Right atrium auricular region (tissue), 2 donors: Measurements from ENCODE around the gene RIPOR3. TPM values are rescaled to one million over a fixed set of nuclear protein-coding genes. Genes with fewer than 3 reads are reported as not detected.
A peak's percentile ranks its signal among the peaks of the same experiment; 100 is the strongest.

ENCODE experiments used
- DNase-seq: peaks from one replicate; pipeline ENCODE4 v3.0.0-alpha.2; 2019; ENCODE audit warnings: low spot score
- H3K27ac ChIP-seq, 2 donors: fragments of 200-600 bp; sonication (generic); 1 replicate in 1 of 2; 2 replicates in 1 of 2; pipeline ENCODE4 v1.5.1; 2016 to 2019
- H3K27me3 ChIP-seq, 2 donors: fragments of 200-600 bp; sonication (generic); one replicate each; pipeline versions ENCODE4 v1.5.1 to v1.6.0; 2017 to 2019
- H3K36me3 ChIP-seq: fragments of 200-600 bp; sonication (generic); one replicate; pipeline ENCODE4 v1.5.1; 2016
- H3K4me1 ChIP-seq, 2 donors: fragments of 200-600 bp; sonication (generic); one replicate each; pipeline versions ENCODE4 v1.5.1 to v1.6.0; 2017 to 2019
- H3K4me3 ChIP-seq, 2 donors: fragments of 200-600 bp; sonication (generic); 1 replicate in 1 of 2; 2 replicates in 1 of 2; pipeline ENCODE4 v1.5.1; 2017 to 2019; ENCODE audit warnings: mild to moderate bottlenecking in 1 of 2, moderate library complexity in 1 of 2
- H3K9me3 ChIP-seq, 2 donors: fragments of 200-600 bp; sonication (generic); one replicate each; pipeline ENCODE4 v1.5.1; 2019
- total RNA-seq, 2 donors: library from RNA; depleted of rRNA; stranded (reverse); fragments of >200 nt; gene quantifications; one replicate each; pipeline ENCODE4 v1.1.0, GENCODE V29; 2016
- TF ChIP-seq, protein P1 (sequence below), 2 donors: fragments of 200-600 bp; sonication (generic); IDR thresholded peaks; one replicate each; pipeline ENCODE4 v1.5.1; 2019; ENCODE audit warnings: antibody characterized with exemption in 2 of 2

RIPOR3 gene
- total RNA-seq, 2 donors from 2014 or later, result 2.9 to 4.7 TPM

DNA sequence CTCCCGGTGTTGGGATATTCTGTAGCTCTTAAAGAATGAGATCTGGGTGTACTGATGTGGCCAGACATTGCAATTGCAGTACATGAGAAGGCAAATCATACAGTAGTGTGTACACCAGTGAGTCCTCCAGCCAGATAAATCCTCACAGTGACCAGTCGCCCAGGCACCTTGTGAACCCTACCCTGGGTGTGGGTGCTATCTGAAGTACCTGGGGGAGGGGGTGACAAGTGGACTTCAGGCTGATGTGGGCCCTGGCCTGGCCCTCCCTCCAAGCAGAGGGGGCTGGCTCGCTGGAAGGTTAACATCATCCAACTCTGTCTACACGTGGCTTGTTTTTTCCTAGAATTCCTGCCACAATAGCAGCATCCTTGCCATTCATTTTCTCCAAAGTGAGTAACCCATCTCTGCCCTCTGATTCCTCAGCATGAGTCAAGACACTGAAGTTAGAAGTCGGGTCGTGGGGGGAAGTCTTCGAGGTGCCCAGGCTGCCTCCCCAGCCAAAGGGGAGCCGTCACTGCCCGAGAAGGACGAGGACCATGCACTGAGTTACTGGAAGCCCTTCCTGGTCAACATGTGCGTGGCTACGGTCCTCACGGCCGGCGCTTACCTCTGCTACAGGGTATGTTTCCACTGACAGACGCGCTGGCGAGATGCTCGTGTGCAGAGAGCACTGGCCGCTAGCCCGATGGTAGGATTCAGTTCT is 110.3 kb downstream of the RIPOR3 start:
- TF ChIP-seq, protein P1, sequence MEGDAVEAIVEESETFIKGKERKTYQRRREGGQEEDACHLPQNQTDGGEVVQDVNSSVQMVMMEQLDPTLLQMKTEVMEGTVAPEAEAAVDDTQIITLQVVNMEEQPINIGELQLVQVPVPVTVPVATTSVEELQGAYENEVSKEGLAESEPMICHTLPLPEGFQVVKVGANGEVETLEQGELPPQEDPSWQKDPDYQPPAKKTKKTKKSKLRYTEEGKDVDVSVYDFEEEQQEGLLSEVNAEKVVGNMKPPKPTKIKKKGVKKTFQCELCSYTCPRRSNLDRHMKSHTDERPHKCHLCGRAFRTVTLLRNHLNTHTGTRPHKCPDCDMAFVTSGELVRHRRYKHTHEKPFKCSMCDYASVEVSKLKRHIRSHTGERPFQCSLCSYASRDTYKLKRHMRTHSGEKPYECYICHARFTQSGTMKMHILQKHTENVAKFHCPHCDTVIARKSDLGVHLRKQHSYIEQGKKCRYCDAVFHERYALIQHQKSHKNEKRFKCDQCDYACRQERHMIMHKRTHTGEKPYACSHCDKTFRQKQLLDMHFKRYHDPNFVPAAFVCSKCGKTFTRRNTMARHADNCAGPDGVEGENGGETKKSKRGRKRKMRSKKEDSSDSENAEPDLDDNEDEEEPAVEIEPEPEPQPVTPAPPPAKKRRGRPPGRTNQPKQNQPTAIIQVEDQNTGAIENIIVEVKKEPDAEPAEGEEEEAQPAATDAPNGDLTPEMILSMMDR (IDR thresholded peaks at IDR 0.05), result no peak
- Histone ChIP-seq H3K4me3 (no peak overlapping the region), H3K27ac (no peak overlapping the region), H3K9me3 (no peaks in the 10 kb centered on the region), H3K4me1 (peaks cover 0 to 16% of the 10 kb centered on the region in 2 donors), H3K36me3 (peaks cover 86% of the 10 kb centered on the region), H3K27me3 (no peaks in the 10 kb centered on the region)
- no peak for DNase-seq

DNA sequence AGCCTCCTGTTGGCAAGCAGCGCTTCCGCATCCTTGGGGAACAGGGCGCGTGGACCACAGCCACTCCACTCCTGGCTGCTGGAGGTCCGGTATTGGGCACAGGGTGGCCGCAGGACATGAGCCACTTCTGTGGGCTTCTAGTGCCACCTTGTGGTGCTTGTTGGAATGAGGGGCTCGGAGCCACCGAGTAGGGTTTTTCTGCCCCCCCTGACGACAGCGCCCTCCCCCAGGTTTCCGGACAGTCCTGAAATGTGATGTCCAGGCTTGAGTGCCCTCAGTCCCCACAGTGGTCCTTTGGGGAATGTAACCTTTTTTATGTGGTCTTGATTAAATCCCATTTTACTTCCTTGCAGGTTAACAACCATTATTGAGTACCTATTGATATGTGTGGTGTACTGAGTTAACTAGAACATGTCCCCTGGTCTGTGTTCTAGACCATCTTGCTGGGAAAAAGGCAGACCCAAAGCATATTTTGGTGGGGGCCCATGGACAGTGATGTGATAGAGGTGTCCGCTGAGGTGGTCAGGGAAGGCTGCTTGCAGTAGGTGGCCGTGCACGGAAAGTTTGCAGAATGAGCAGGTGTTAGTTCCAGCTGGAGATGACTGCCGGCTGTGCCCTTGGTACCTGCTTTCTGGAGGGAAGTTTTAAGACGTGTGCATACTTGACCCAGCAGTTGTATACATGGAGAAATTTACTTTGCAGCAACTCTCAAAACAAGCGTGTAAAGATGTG is 111.2 kb downstream of the RIPOR3 start:
- Histone ChIP-seq H3K9me3 (no peaks in the 10 kb centered on the region), H3K36me3 (peaks cover 82% of the 10 kb centered on the region), H3K4me1 (peaks cover 0 to 24% of the 10 kb centered on the region in 2 donors), H3K4me3 (no peak overlapping the region), H3K27ac (no peak overlapping the region), H3K27me3 (no peaks in the 10 kb centered on the region)
- peak; percentile 74 for DNase-seq
- TF ChIP-seq, protein P1 (IDR thresholded peaks at IDR 0.05), result peak; percentile 61 to 89

DNA sequence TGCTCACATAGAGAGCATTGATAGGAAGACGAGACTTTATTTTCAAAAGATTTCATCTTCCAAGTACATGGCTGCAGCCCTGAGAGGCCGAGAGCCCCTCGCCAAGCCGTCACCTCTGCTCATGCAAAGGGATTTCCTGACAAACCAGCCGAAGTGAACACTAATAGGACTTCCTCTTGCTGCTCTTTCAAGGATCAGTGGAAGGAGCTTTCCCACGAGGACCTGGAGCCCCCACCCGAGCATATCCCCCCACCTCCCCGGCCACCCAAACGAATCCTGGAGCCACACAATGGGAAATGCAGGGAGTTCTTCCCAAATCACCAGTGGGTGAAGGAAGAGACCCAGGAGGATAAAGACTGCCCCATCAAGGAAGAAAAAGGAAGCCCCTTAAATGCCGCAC is 111.8 kb downstream of the RIPOR3 start:
- H3K36me3 ChIP-seq, result peaks cover 82% of the 10 kb centered on the region
- H3K4me3 ChIP-seq, result no peak overlapping the region
- no peak overlapping the region for H3K27ac ChIP-seq

DNA sequence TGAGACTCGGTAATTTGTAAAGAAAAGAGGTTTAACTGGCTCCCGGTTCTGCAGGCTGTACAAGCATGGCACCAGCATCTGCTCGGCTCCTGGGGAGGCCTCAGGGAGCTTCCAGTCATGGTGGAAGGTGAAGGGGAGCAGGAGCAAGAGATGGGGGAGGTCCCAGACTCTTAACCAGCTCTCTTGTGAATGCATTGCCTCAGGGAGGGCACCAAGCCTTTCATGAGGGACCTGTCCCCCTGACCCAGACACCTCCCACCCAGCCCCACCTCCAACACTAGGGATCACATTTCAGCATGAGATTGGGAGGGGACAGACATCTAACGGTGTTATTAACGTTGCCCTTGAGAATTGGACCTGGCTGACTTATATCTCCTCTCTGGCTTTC is 112.6 kb downstream of the RIPOR3 start:
- DNase-seq, result no peak
- Histone ChIP-seq H3K36me3 (peaks cover 82% of the 10 kb centered on the region), H3K4me3 (no peak overlapping the region), H3K4me1 (peaks cover 0 to 31% of the 10 kb centered on the region in 2 donors), H3K27me3 (no peaks in the 10 kb centered on the region), H3K9me3 (no peaks in the 10 kb centered on the region), H3K27ac (peak overlapping the region in 1 of 2 donors; percentile 77)
- TF ChIP-seq, protein P1 (IDR thresholded peaks at IDR 0.05), result no peak

More for the DNA sequence above, 111.8 kb downstream of the RIPOR3 start:
- TF ChIP-seq, protein P1 (IDR thresholded peaks at IDR 0.05), result no peak
- DNase-seq, result no peak
- Histone ChIP-seq H3K4me1 (peaks cover 0 to 25% of the 10 kb centered on the region in 2 donors), H3K27me3 (no peaks in the 10 kb centered on the region), H3K9me3 (no peaks in the 10 kb centered on the region)

DNA sequence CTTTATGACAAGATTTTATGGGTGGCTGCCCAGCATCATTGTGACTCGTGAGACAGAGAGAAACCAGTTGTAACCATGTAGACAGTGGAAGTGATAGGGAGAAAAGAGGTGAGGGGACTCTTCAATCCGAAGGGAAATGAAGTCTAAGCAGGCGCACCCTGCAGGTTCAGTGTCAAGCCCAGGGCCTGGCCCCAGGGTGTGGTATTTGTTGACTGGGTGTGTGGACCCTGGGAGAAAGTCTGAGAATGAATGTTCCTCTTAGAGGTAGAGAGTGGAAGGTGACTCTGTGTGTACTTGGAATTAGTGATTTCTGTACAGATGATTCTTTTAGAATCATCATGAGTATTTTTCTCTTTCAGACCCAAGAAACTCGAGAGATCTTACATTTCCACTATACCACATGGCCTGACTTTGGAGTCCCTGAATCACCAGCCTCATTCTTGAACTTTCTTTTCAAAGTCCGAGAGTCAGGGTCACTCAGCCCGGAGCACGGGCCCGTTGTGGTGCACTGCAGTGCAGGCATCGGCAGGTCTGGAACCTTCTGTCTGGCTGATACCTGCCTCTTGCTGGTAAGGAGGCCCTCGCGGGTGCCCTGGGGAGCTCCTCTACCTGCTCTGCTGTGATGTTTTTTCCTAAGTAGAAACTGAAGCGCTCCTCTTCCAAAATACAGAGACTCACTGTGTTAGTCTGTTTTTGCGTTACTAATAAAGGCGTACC is 113.1 kb downstream of the RIPOR3 start:
- TF ChIP-seq, protein P1 (IDR thresholded peaks at IDR 0.05), result no peak
- Histone ChIP-seq H3K27me3 (no peaks in the 10 kb centered on the region), H3K27ac (peak overlapping the region; percentile 77 to 90), H3K4me3 (no peak overlapping the region), H3K4me1 (peaks cover 0 to 37% of the 10 kb centered on the region in 2 donors), H3K36me3 (peaks cover 77% of the 10 kb centered on the region), H3K9me3 (no peaks in the 10 kb centered on the region)
- no peak for DNase-seq
